Hepatocyte (in vitro differentiated cells): ENCODE measurements around the gene CXCR2. TPM values are rescaled to one million over a fixed set of nuclear protein-coding genes. Genes with fewer than 3 reads are reported as not detected.

Experiments
- DNase-seq: peaks from one replicate; pipeline ENCODE4 v3.0.0-alpha.2; 2016; ENCODE audit warnings: low spot score
- H2AFZ ChIP-seq: fragments of 200-600 bp; sonication (generic); 2 replicates; pipeline ENCODE4 v1.6.0; 2016; ENCODE audit warnings: antibody characterized with exemption, mild to moderate bottlenecking
- H3K27ac ChIP-seq: fragments of 200-600 bp; sonication (generic); 2 replicates; pipeline ENCODE4 v1.5.1; 2016; ENCODE audit warnings: mild to moderate bottlenecking
- H3K27me3 ChIP-seq: fragments of 200-600 bp; sonication (generic); 2 replicates; pipeline ENCODE4 v1.6.1; 2016
- H3K36me3 ChIP-seq: fragments of 200-600 bp; sonication (generic); replicated peaks from 2 replicates; pipeline ENCODE4 v1.5.1; 2016; ENCODE audit warnings: low read depth; ENCODE audit not compliant: insufficient read depth
- H3K4me1 ChIP-seq: fragments of 200-600 bp; sonication (generic); 2 replicates; pipeline ENCODE4 v1.5.1; 2016; ENCODE audit warnings: mild to moderate bottlenecking, moderate library complexity; ENCODE audit not compliant: insufficient read depth
- H3K4me2 ChIP-seq: fragments of 200-600 bp; sonication (generic); 2 replicates; pipeline ENCODE4 v1.6.0; 2016
- H3K4me3 ChIP-seq: fragments of 200-600 bp; sonication (generic); 2 replicates; pipeline ENCODE4 v1.5.1; 2016; ENCODE audit warnings: mild to moderate bottlenecking
- H3K79me2 ChIP-seq: fragments of 200-600 bp; sonication (generic); 2 replicates; pipeline ENCODE4 v1.6.0; 2017; ENCODE audit warnings: mild to moderate bottlenecking
- H3K9me2 ChIP-seq: fragments of 200-600 bp; sonication (generic); replicated peaks from 2 replicates; pipeline ENCODE4 v1.6.0; 2017; ENCODE audit warnings: mild to moderate bottlenecking; ENCODE audit not compliant: insufficient read depth
- H3K9me3 ChIP-seq: fragments of 200-600 bp; sonication (generic); 2 replicates; pipeline ENCODE4 v1.5.1; 2016; ENCODE audit warnings: low read depth, mild to moderate bottlenecking
- H4K20me1 ChIP-seq: fragments of 200-600 bp; sonication (generic); 2 replicates; pipeline ENCODE4 v1.6.0; 2016; ENCODE audit warnings: mild to moderate bottlenecking; ENCODE audit not compliant: insufficient read depth, poor library complexity, severe bottlenecking
- EZH2 ChIP-seq: fragments of 200-600 bp; sonication (generic); IDR thresholded peaks from 2 replicates; pipeline ENCODE4 v1.6.1; 2016; ENCODE audit warnings: antibody characterized with exemption, mild to moderate bottlenecking, borderline replicate concordance
- EZH2phosphoT487 ChIP-seq: fragments of 200-600 bp; sonication (generic); IDR thresholded peaks from one replicate; pipeline ENCODE4 v1.6.1; 2018; ENCODE audit warnings: antibody characterized with exemption, mild to moderate bottlenecking, low read depth, moderate library complexity; ENCODE audit not compliant: unreplicated experiment, severe bottlenecking
- WGBS: methylation state at CpG from one replicate; pipeline ENCODE4 v1.1.6; 2016; ENCODE audit warnings: low lambda C conversion rate; ENCODE audit errors: missing lambda C conversion rate; 5-methylcytosine and 5-hydroxymethylcytosine counted together
- polyA plus RNA-seq: library from polyadenylated mRNA; unstranded; fragments of >200 nt; fragmentation: Nextera tagmentation; extraction: Ambion mirVana; gene quantifications from 2 replicates; pipeline ENCODE4 v1.2.1, GENCODE V29; 2016
- total RNA-seq: library from RNA; depleted of rRNA; stranded (reverse); fragments of >200 nt; gene quantifications from 2 replicates; pipeline ENCODE4 v1.2.3, GENCODE V29; 2014
- TF ChIP-seq, protein P1 (sequence below): fragments of 200-600 bp; sonication (generic); IDR thresholded peaks from 2 replicates; pipeline ENCODE4 v1.5.1; 2016; ENCODE audit warnings: antibody characterized with exemption, mild to moderate bottlenecking; ENCODE audit not compliant: poor library complexity

The CXCR2 gene
- total RNA-seq (0.07 TPM in 1 of 2 replicates, not detected in the other), polyA plus RNA-seq (0.09 and 0.56 TPM in 2 replicates)

- H3K4me2 ChIP-seq = no peak within 1 kb of the TSS
- WGBS = 85% methylated on average over 8 of the region's 8 CpGs
- no peak for TF ChIP-seq EZH2phosphoT487
- TF ChIP-seq, protein P1, sequence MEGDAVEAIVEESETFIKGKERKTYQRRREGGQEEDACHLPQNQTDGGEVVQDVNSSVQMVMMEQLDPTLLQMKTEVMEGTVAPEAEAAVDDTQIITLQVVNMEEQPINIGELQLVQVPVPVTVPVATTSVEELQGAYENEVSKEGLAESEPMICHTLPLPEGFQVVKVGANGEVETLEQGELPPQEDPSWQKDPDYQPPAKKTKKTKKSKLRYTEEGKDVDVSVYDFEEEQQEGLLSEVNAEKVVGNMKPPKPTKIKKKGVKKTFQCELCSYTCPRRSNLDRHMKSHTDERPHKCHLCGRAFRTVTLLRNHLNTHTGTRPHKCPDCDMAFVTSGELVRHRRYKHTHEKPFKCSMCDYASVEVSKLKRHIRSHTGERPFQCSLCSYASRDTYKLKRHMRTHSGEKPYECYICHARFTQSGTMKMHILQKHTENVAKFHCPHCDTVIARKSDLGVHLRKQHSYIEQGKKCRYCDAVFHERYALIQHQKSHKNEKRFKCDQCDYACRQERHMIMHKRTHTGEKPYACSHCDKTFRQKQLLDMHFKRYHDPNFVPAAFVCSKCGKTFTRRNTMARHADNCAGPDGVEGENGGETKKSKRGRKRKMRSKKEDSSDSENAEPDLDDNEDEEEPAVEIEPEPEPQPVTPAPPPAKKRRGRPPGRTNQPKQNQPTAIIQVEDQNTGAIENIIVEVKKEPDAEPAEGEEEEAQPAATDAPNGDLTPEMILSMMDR = no peak
- TF ChIP-seq EZH2 = no peak
- no peaks in the 10 kb centered on the region for H3K9me3 ChIP-seq
- no peaks in the 10 kb centered on the region for H3K36me3 ChIP-seq
- H4K20me1 ChIP-seq = no peaks in the 10 kb centered on the region
- no peak within 1 kb of the TSS for H3K27ac ChIP-seq
- no peaks in the 10 kb centered on the region for H3K79me2 ChIP-seq
- no peaks in the 10 kb centered on the region for H3K4me1 ChIP-seq
- DNase-seq = no peak
- H2AFZ ChIP-seq = no peak within 1 kb of the TSS
- no peaks in the 10 kb centered on the region for H3K9me2 ChIP-seq
- no peak within 1 kb of the TSS for H3K4me3 ChIP-seq
- H3K27me3 ChIP-seq = no peaks in the 10 kb centered on the region
Measured at GRCh38 chr2:218125626-218126080, at the start of gene CXCR2. Gene CXCR2 (plus strand): TSS chr2:218126028. CDS start chr2:218134802, 8,774 bp downstream.

GRCh38 chr2:218077464-218078216, 48.2 kb upstream of the CXCR2 start:
- TF ChIP-seq EZH2 = no peak
- TF ChIP-seq EZH2phosphoT487 = no peak
- TF ChIP-seq, protein P1 = no peak
- Histone ChIP-seq H3K36me3 (no peaks in the 10 kb centered on the region), H2AFZ (no peak overlapping the region), H3K4me2 (no peak overlapping the region), H3K79me2 (no peaks in the 10 kb centered on the region), H3K4me1 (no peaks in the 10 kb centered on the region), H3K27ac (no peak overlapping the region), H3K4me3 (no peak overlapping the region), H3K27me3 (no peaks in the 10 kb centered on the region), H4K20me1 (no peaks in the 10 kb centered on the region), H3K9me2 (no peaks in the 10 kb centered on the region), H3K9me3 (no peaks in the 10 kb centered on the region)
- DNase-seq = no peak
- 81% methylated on average over 9 of the region's 9 CpGs for WGBS

GRCh38 chr2:218079943-218080913, 45.6 kb upstream of the CXCR2 start:
- DNase-seq = no peak
- WGBS = 59% methylated on average over 15 of the region's 15 CpGs
- no peaks in the 10 kb centered on the region for H3K27me3 ChIP-seq

More at GRCh38 chr2:218079943-218080913, 45.6 kb upstream of the CXCR2 start:
- Histone ChIP-seq H3K36me3 (no peaks in the 10 kb centered on the region), H3K4me2 (no peak overlapping the region), H3K27ac (no peak overlapping the region), H3K4me1 (no peaks in the 10 kb centered on the region), H2AFZ (no peak overlapping the region), H3K4me3 (no peak overlapping the region), H3K79me2 (no peaks in the 10 kb centered on the region), H4K20me1 (no peaks in the 10 kb centered on the region), H3K9me3 (no peaks in the 10 kb centered on the region), H3K9me2 (no peaks in the 10 kb centered on the region)
- TF ChIP-seq EZH2phosphoT487 (no peak), EZH2 (no peak)
- TF ChIP-seq, protein P1 = no peak
